Measurements from ENCODE around the gene PKHD1. TPM values are rescaled to one million over a fixed set of nuclear protein-coding genes. Genes with fewer than 3 reads are reported as not detected.

PKHD1 gene
- polyA plus RNA-seq, 1 donor, result 4.3 TPM

- DNase-seq (ENCODE audit: low read depth), result no peak
These were observed 42.4 kb downstream of the PKHD1 start for GRCh38 chr6:52045033-52045432.

- DNase-seq (ENCODE audit: low read depth), result no peak
These were observed 45.1 kb downstream of the PKHD1 start for GRCh38 chr6:52042141-52042885.

GRCh38 chr6:52041134-52041533 is 46.3 kb downstream of the PKHD1 start:
- DNase-seq (ENCODE audit: low read depth), result no peak

- no peak for DNase-seq (ENCODE audit: low read depth)
These were observed 59.7 kb downstream of the PKHD1 start for GRCh38 chr6:52027699-52028098.

GRCh38 chr6:52024451-52025068 is 62.9 kb downstream of the PKHD1 start:
- no peak for DNase-seq (ENCODE audit: low read depth)

- DNase-seq (ENCODE audit: low read depth), result no peak
These were observed 64.7 kb downstream of the PKHD1 start for GRCh38 chr6:52022675-52023074.

GRCh38 chr6:52020945-52021570 is 66.4 kb downstream of the PKHD1 start:
- DNase-seq (ENCODE audit: low read depth), result no peak

GRCh38 chr6:52019881-52020280 is 67.5 kb downstream of the PKHD1 start:
- DNase-seq (ENCODE audit: low read depth), result no peak

GRCh38 chr6:52019092-52019491 is 68.3 kb downstream of the PKHD1 start:
- DNase-seq (ENCODE audit: low read depth), result no peak

GRCh38 chr6:52016915-52017748 is 70.3 kb downstream of the PKHD1 start:
- DNase-seq (ENCODE audit: low read depth), result no peak

GRCh38 chr6:52015953-52016352 is 71.5 kb downstream of the PKHD1 start:
- no peak for DNase-seq (ENCODE audit: low read depth)

GRCh38 chr6:52014391-52014790 is 73.0 kb downstream of the PKHD1 start:
- DNase-seq (ENCODE audit: low read depth), result no peak

- no peak for DNase-seq (ENCODE audit: low read depth)
These were observed 74.4 kb downstream of the PKHD1 start for GRCh38 chr6:52013035-52013434.

- DNase-seq (ENCODE audit: low read depth), result no peak
These were observed 74.8 kb downstream of the PKHD1 start for GRCh38 chr6:52012582-52012981.

GRCh38 chr6:52010806-52011205 is 76.6 kb downstream of the PKHD1 start:
- no peak for DNase-seq (ENCODE audit: low read depth)

- no peak for DNase-seq (ENCODE audit: low read depth)
These were observed 77.3 kb downstream of the PKHD1 start for GRCh38 chr6:52010145-52010544.

GRCh38 chr6:52009466-52010140 is 77.8 kb downstream of the PKHD1 start:
- DNase-seq (ENCODE audit: low read depth), result no peak

- no peak for DNase-seq (ENCODE audit: low read depth)
These were observed 87.3 kb downstream of the PKHD1 start for GRCh38 chr6:52000064-52000463.

GRCh38 chr6:51996296-51996947 is 91.0 kb downstream of the PKHD1 start:
- DNase-seq (ENCODE audit: low read depth), result no peak

GRCh38 chr6:51995214-51995755 is 92.1 kb downstream of the PKHD1 start:
- no peak for DNase-seq (ENCODE audit: low read depth)

GRCh38 chr6:51992876-51993275 is 94.5 kb downstream of the PKHD1 start:
- no peak for DNase-seq (ENCODE audit: low read depth)

Data from forelimb muscle (tissue), 1 donor.